Prostate gland (tissue), 2 donors: Measurements from ENCODE around the gene UBALD1.
"Not testable (repeated sequence)": the region's sequence is repeated elsewhere in the genome, so short reads cannot be mapped to it uniquely, and the experiment has no call there.

Experiments
- POLR2A ChIP-seq: fragments of 450-650 bp; IDR thresholded peaks from one replicate; pipeline ENCODE4 v1.6.1; 2016; ENCODE audit warnings: antibody characterized with exemption, mild to moderate bottlenecking
- TF ChIP-seq, protein P1 (sequence below), 4 experiments: fragments of 200-600 bp in 2 of 4; fragments of 450-650 bp in 2 of 4; sonication (generic) in 2 of 4; IDR thresholded peaks; 1 replicate in 3 of 4; 2 replicates in 1 of 4; pipeline ENCODE4 v1.5.1; 2016 to 2019; ENCODE audit warnings: antibody characterized with exemption in 4 of 4, mild to moderate bottlenecking in 2 of 4, moderate library complexity in 2 of 4

DNA sequence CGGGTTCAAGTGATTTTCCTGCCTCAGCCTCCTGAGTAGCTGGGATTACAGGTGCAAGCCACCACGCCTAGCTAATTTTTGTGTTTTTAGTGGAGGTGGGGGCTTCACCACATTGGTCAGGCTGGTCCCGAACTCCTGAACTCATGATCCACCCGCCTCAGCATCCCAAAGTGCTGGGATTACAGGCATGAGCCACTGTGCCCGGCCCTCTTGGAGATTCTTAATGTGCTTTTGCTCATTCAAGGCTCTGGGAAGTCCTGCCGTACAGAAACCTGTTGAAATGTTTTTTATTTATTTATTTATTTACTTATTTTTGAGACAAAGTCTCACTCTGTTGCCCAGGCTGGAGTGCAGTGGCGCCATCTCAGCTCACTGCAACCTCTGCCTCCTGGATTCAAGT, 40.8 kb downstream of the UBALD1 start:
- TF ChIP-seq, protein P1, sequence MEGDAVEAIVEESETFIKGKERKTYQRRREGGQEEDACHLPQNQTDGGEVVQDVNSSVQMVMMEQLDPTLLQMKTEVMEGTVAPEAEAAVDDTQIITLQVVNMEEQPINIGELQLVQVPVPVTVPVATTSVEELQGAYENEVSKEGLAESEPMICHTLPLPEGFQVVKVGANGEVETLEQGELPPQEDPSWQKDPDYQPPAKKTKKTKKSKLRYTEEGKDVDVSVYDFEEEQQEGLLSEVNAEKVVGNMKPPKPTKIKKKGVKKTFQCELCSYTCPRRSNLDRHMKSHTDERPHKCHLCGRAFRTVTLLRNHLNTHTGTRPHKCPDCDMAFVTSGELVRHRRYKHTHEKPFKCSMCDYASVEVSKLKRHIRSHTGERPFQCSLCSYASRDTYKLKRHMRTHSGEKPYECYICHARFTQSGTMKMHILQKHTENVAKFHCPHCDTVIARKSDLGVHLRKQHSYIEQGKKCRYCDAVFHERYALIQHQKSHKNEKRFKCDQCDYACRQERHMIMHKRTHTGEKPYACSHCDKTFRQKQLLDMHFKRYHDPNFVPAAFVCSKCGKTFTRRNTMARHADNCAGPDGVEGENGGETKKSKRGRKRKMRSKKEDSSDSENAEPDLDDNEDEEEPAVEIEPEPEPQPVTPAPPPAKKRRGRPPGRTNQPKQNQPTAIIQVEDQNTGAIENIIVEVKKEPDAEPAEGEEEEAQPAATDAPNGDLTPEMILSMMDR (IDR thresholded peaks at IDR 0.05) = not testable (repeated sequence)
- TF ChIP-seq POLR2A = not testable (repeated sequence)
